Non-pigmented ciliary epithelial cell (primary cell): ENCODE measurements around the gene NPAS2.

Source experiments
- DNase-seq: peaks from one replicate; pipeline ENCODE4 v3.0.0-alpha.2; 2010; ENCODE audit warnings: low read depth

The NPAS2 gene

GRCh38 chr2:100821255-100821910, 1.4 kb downstream of the NPAS2 start:
- no peak for DNase-seq

GRCh38 chr2:100821911-100822265, 1.9 kb downstream of the NPAS2 start:
- no peak for DNase-seq

DNA sequence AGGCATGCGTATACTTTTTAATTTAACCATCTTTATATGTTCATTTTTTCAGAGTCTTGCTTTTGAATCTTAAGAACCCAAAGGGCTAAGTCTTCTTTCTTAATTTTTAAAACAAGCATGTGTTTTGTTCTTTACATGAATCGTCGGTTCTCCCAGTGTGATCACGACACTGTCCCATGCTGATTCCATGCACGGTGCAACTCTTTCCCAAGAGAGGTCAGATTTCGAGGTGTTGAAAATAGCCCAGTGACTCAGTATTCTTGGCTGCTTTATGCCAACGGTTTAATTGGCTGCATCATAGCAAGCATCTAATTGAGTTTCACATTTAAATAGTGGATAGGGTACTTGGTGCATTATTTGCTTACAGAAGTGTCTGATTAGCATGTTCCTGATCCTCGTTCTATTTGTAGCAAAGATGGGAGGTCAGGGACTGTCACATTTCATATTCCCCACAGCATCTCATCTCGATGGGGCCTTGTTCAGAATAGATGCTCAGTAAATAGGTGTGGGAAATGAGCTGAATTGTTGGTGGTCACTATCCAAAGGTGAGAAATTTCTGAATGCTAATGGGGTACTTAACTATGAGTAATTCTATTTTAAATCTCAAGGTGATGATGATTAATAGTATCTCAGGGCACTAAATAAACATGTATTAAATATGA, 2.8 kb downstream of the NPAS2 start:
- DNase-seq = no peak

- no peak for DNase-seq
These were observed 3.9 kb downstream of the NPAS2 start for GRCh38 chr2:100823665-100824438.

DNA sequence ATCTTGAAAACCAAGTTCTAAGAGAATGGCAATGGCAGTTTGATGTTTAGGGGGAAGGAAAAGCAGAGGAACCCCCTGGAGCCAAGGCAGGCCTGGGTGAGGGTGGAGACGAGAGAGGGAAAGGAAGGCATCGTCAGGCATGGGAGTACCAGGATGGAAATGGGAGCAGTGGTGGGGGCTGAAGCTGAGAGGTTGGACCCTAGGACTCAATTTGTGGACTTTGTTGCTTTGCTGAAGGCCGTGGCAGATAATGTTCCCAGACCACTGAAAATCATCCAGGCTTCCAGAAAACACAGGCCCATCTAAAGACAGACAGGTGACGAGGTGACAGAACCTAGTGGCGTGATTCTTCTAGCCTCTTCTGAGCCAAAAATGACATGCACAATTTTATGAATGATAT, 4.9 kb downstream of the NPAS2 start:
- no peak for DNase-seq

GRCh38 chr2:100826494-100826893, 6.6 kb downstream of the NPAS2 start:
- no peak for DNase-seq

GRCh38 chr2:100831158-100831750, 11.3 kb downstream of the NPAS2 start:
- no peak for DNase-seq

- no peak for DNase-seq
These were observed 11.9 kb downstream of the NPAS2 start for GRCh38 chr2:100831831-100832230.

GRCh38 chr2:100832885-100833284, 12.9 kb downstream of the NPAS2 start:
- DNase-seq = no peak

DNA sequence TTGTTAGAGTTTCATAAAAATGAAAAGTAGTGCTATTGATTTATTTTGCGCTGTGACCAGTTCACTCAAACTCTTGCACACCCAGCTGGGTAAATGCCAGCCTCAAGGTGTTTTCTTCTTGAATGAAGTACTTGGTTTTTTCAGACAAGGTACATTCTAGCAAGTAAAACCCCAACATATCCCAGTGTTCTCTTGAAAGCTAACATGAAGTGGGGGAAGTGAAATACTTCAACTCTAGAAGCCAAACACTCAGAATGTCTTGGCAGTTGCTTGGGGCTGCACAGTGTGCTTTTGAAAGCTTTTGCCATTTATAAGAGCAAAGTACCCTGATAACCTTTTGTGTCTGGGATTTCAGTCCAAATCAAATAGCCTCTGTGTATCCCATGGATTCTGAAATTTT, 13.4 kb downstream of the NPAS2 start:
- no peak for DNase-seq

- DNase-seq = no peak
These were observed 14.3 kb downstream of the NPAS2 start for GRCh38 chr2:100834221-100834620.

GRCh38 chr2:100835006-100835659, 15.2 kb downstream of the NPAS2 start:
- no peak for DNase-seq

DNA sequence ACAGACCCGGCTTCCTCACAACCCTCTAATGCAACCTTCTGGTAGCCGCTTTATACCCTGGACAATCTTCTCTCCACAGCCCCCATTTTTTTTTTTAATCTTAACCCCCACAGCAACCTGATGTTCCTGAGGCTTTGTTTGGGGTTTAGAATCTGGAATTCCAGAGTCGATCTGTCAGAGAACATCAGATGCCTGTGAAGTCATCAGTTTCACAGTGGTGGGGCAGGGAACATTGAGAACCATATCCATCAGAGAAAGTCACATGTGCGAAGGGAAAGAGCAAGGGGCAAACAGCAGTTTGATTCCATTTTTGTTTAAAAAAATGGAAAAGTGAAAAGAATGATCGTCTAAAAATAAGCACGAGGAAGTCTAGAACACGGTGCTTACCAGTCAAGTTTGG, 20.6 kb downstream of the NPAS2 start:
- DNase-seq = no peak

DNA sequence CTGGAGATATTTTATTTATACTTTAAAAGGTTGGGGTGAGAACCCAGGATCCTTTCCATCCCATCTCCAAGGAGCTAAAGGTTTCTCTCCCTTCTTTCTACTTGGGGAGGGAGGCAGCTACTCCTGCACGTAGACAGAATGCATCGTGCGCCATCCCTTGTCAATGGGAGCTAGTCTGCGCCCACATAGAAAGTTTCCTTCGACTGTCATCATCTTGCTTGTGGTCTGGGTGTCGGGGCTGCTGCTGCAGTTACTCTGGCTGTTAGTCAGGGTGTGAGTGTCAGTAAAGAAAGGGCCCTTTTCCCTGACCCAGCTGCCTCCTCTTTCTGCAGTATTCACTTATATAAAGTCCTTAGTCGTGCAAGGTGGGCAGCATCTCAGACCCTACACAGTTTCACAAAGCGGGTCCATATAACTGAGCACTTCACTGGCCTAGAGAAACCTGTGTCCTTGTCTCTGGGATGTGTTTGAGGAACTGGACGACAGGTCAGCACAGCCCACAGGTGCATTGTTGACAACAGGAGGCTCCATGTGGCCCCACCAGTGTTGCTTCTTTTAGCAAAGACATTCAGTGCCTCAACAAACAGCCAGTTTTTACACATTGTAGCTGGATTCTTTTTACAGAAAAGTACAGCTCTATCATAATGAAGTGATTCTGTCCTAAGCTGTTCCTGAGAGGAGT, 22.4 kb downstream of the NPAS2 start:
- DNase-seq = no peak

- no peak for DNase-seq
These were observed 24.6 kb downstream of the NPAS2 start for GRCh38 chr2:100844514-100844913.

DNA sequence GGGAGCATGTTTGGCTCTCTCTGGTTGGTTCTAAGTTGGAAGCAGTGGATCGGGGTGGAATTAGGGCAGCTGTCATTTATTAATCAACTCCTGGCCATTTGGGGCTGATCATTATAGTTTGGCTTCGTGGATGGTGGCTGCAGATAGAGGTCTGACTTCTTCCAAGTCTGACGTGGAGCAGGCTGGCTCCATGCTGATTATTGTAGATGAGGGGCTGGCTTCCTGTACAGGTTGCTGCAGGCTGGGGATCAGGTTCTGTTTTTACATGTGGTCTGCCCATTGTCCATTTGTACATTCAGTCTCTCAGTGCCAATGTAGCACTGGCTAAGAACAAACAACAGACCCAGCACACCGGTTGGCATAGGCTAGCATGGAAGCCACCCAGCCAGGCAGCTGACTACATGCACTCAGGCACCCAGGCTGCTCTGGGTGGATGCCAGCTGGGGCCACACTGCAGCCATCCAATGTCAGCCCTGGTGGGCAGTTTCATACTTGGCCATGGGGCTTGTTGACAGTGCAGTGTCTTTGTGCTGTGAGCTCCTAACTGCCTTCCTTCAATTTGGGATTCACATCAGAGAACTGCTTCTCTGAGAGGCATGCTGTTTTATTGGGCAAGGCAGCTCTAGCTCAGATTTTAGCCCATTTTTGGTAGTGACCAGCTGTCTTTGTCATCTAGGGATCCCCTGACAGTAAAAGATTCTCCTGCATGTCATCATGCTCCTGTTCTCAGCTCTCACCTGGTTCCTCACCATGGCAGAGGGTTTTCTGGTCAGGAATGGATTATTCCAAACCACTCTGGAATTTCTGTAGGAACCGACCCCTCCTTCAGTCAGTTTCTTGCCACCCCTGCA, 25.4 kb downstream of the NPAS2 start:
- DNase-seq = no peak

GRCh38 chr2:100846716-100847115, 26.8 kb downstream of the NPAS2 start:
- DNase-seq = no peak

- DNase-seq = no peak
These were observed 32.5 kb downstream of the NPAS2 start for GRCh38 chr2:100852447-100852846.

- DNase-seq = no peak
These were observed 33.3 kb downstream of the NPAS2 start for GRCh38 chr2:100852999-100853908.
